Transverse colon (tissue), 4 donors: ENCODE measurements around the gene CDH11. TPM values are rescaled to one million over a fixed set of nuclear protein-coding genes. Genes with fewer than 3 reads are reported as not detected.

Experiments
- DNase-seq: peaks from one replicate; pipeline ENCODE4 v3.0.0-alpha.2; 2019
- H3K27ac ChIP-seq, 4 donors: fragments of 200-600 bp; sonication (generic); 2 replicates each; pipeline ENCODE4 v1.5.1; 2016 to 2018; ENCODE audit warnings: inconsistent platforms in 4 of 4
- H3K27me3 ChIP-seq: fragments of 200-600 bp; sonication (generic); 2 replicates; pipeline ENCODE4 v1.5.1; 2017; ENCODE audit warnings: inconsistent platforms
- H3K36me3 ChIP-seq, 4 donors: fragments of 200-600 bp; sonication (generic); 2 replicates each; pipeline ENCODE4 v1.5.1; 2017 to 2019; ENCODE audit warnings: inconsistent platforms in 4 of 4
- H3K4me1 ChIP-seq, 4 donors: fragments of 200-600 bp; sonication (generic); 2 replicates each; pipeline ENCODE4 v1.5.1; 2017 to 2020; ENCODE audit warnings: inconsistent platforms in 4 of 4
- H3K4me3 ChIP-seq, 4 donors: fragments of 200-600 bp; sonication (generic); 1 replicate in 1 of 4; 2 replicates in 3 of 4; pipeline versions ENCODE4 v1.5.1 to v1.6.1; 2017 to 2019; ENCODE audit warnings: inconsistent platforms in 4 of 4
- H3K9me3 ChIP-seq, 2 donors: fragments of 200-600 bp; sonication (generic); 2 replicates each; pipeline ENCODE4 v1.5.1; 2017 to 2019; ENCODE audit warnings: inconsistent platforms in 2 of 2
- EP300 ChIP-seq: sonication (generic); formaldehyde crosslinking; IDR thresholded peaks from one replicate; pipeline ENCODE4 v1.6.1; 2017; ENCODE audit warnings: antibody characterized with exemption, low read depth
- POLR2A ChIP-seq: fragments of 450-650 bp; IDR thresholded peaks from one replicate; pipeline ENCODE4 v1.6.1; 2016; ENCODE audit warnings: antibody characterized with exemption, mild to moderate bottlenecking, moderate library complexity
- POLR2AphosphoS5 ChIP-seq, 3 donors: sonication (generic); formaldehyde crosslinking; IDR thresholded peaks; one replicate each; pipeline ENCODE4 v1.6.1; 2016; ENCODE audit warnings: antibody characterized with exemption in 3 of 3
- WGBS, 2 donors: methylation state at CpG; one replicate each; pipeline ENCODE4 v1.1.5; 2018; ENCODE audit warnings: low coverage in 1 of 2; 5-methylcytosine and 5-hydroxymethylcytosine counted together
- in situ Hi-C, 4 donors: fragments of 200-750 bp; cut with MboI; loops; one replicate each; pipeline versions ENCODE4 v1.15.0 to v1.15.1; 2017; ENCODE audit warnings: low sequenced_read_pairs in 3 of 4, low pct_ligation_motif_present in 1 of 4, low pct_unique_long_range_greater_than_20kb in 1 of 4
- intact Hi-C: fragments of 100-400 bp; cut with DNase I; formaldehyde crosslinking; loops from one replicate; pipeline ENCODE4 v1.15.1; 2023; ENCODE audit warnings: low total_unique reads
- total RNA-seq, 4 donors: library from RNA; depleted of rRNA; stranded (reverse); fragments of >200 nt; gene quantifications; one replicate each; pipeline ENCODE4 v1.1.0, GENCODE V29; 2016
- TF ChIP-seq, protein P1 (sequence below), 5 experiments: fragments of 200-600 bp in 3 of 5; fragments of 450-650 bp in 2 of 5; sonication (generic) in 3 of 5; IDR thresholded peaks; 1 replicate in 2 of 5; 2 replicates in 3 of 5; pipeline ENCODE4 v1.5.1; 2016 to 2017; ENCODE audit warnings: antibody characterized with exemption in 5 of 5, inconsistent platforms in 3 of 5, mild to moderate bottlenecking in 2 of 5, moderate library complexity in 1 of 5

CDH11 gene
- total RNA-seq, 4 donors from 2014 or later: 8.2 to 141 (median 9.2) TPM

DNA sequence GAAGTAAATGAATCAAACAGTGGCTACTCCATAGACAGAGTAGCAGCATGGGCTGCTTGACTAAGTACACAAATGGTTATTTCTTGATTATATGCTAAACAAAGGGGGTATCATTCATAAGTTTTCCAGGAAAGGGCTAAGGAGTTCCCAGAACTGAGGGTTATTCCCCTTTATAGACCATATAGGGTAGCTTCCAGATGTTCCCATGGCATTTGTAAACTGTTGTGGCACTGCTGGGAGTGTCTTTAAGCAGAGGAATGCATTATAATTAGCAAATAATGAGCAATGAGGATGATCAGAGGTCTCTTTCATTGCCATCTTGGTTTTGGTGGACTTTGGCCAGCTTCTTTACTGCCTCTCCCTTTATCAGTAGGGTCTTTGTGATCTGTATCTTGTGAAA, 105.1 kb downstream of the CDH11 start:
- Histone ChIP-seq H3K4me3 (no peak overlapping the region), H3K9me3 (no peaks in the 10 kb centered on the region), H3K36me3 (no peaks in the 10 kb centered on the region), H3K27ac (no peak overlapping the region), H3K4me1 (no peaks in the 10 kb centered on the region), H3K27me3 (no peaks in the 10 kb centered on the region)
- no peak for DNase-seq
- intact Hi-C loops: no loop called here
- in situ Hi-C loops: no loop called here
- no peak for TF ChIP-seq POLR2AphosphoS5 (IDR thresholded peaks at IDR 0.05)
- TF ChIP-seq, protein P1, sequence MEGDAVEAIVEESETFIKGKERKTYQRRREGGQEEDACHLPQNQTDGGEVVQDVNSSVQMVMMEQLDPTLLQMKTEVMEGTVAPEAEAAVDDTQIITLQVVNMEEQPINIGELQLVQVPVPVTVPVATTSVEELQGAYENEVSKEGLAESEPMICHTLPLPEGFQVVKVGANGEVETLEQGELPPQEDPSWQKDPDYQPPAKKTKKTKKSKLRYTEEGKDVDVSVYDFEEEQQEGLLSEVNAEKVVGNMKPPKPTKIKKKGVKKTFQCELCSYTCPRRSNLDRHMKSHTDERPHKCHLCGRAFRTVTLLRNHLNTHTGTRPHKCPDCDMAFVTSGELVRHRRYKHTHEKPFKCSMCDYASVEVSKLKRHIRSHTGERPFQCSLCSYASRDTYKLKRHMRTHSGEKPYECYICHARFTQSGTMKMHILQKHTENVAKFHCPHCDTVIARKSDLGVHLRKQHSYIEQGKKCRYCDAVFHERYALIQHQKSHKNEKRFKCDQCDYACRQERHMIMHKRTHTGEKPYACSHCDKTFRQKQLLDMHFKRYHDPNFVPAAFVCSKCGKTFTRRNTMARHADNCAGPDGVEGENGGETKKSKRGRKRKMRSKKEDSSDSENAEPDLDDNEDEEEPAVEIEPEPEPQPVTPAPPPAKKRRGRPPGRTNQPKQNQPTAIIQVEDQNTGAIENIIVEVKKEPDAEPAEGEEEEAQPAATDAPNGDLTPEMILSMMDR (IDR thresholded peaks at IDR 0.05): no peak
- no peak for TF ChIP-seq EP300
- TF ChIP-seq POLR2A: no peak

DNA sequence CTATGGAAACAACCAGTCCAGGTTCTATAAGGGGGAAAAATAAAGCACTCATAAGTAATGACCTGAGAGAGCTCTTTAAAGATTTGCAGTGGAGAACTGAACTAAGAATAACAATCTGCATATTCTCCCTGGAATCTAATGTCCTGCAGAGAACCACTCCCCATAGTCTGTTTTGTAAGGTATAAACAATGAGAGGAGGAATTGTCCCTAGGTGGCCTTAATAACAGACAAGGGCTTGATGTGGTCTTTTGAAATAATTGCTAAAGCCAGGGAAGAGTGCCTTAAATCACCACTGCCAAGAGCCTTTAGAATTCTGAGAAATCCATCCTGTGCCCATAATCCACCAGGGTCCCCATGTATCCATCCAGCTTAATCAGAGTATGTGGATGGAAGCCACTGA, 106.3 kb downstream of the CDH11 start:
- H3K9me3 ChIP-seq: no peaks in the 10 kb centered on the region
- no peak overlapping the region for H3K4me3 ChIP-seq
- no peaks in the 10 kb centered on the region for H3K4me1 ChIP-seq
- H3K27ac ChIP-seq: no peak overlapping the region
- in situ Hi-C loops: no loop called here
- H3K36me3 ChIP-seq: no peaks in the 10 kb centered on the region
- TF ChIP-seq, protein P1 (IDR thresholded peaks at IDR 0.05): no peak
- no peak for TF ChIP-seq POLR2AphosphoS5 (IDR thresholded peaks at IDR 0.05)
- no peak for TF ChIP-seq POLR2A
- TF ChIP-seq EP300: no peak
- intact Hi-C loops: no loop called here
- no peaks in the 10 kb centered on the region for H3K27me3 ChIP-seq
- DNase-seq: no peak

DNA sequence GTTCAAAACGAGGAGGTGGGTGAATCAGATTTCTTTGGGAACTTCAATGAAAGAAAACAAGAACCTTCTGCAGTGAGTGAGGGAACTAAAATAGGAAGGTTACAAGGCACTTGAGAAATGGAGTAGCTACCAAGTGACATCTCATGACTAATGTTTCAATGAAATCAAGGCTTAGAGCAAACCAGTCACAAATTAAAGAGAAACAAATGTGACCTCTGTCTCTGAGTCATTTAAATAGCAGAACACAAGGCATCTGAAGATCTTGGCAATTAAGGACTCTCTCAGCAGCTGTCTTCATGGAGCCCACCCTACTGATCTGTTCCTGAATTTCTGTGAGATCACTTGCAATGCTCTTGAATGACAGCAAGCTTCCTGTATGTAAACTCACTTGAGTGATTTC, 109.5 kb downstream of the CDH11 start:
- TF ChIP-seq EP300 (no peak), POLR2AphosphoS5 (IDR thresholded peaks at IDR 0.05) (no peak), POLR2A (no peak)
- TF ChIP-seq, protein P1 (IDR thresholded peaks at IDR 0.05): no peak
- 46 to 52% methylated on average over 1 of the region's 1 CpG for WGBS, 2 donors
- Histone ChIP-seq H3K4me1 (no peaks in the 10 kb centered on the region), H3K27me3 (no peaks in the 10 kb centered on the region), H3K9me3 (no peaks in the 10 kb centered on the region), H3K27ac (no peak overlapping the region), H3K4me3 (no peak overlapping the region), H3K36me3 (no peaks in the 10 kb centered on the region)
- intact Hi-C loops (no loop called here), in situ Hi-C loops (no loop called here)
- no peak for DNase-seq

DNA sequence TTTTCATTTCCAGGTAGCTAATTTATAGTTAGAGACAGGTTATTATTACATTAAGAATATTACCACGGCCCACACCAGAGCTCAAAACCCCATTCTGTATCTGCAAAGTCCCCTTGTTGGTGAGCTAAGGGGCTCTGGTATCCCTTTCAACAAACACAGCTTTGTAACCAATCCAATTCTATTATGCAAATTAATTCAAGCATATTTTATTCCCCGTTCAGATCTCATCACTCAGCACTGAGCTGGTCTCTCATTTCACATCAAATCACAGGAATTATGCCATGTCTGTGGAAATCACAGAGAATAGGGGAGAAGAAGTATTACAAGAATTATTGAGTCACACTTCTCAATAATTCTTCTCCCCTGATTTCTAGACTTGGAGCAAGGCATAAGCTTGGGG, 111.7 kb downstream of the CDH11 start:
- in situ Hi-C loops (no loop called here), intact Hi-C loops (no loop called here)
- Histone ChIP-seq H3K27me3 (no peaks in the 10 kb centered on the region), H3K27ac (no peak overlapping the region), H3K9me3 (no peaks in the 10 kb centered on the region), H3K4me1 (no peaks in the 10 kb centered on the region), H3K36me3 (no peaks in the 10 kb centered on the region), H3K4me3 (no peak overlapping the region)
- TF ChIP-seq, protein P1 (IDR thresholded peaks at IDR 0.05): no peak
- TF ChIP-seq POLR2A: no peak
- TF ChIP-seq POLR2AphosphoS5 (IDR thresholded peaks at IDR 0.05): no peak
- TF ChIP-seq EP300: no peak
- WGBS, 2 donors: 40 to 44% methylated on average over 1 to 2 of the region's 2 CpGs
- no peak for DNase-seq
